Neural cell (in vitro differentiated cells): ENCODE measurements around the gene ROBO4.

Source experiments
- CTCF ChIP-seq: fragments of 450-650 bp; IDR thresholded peaks from 2 replicates; pipeline ENCODE4 v1.5.1; 2014; ENCODE audit warnings: antibody characterized with exemption, mild to moderate bottlenecking, moderate library complexity; ENCODE audit not compliant: poor library complexity, severe bottlenecking
- EP300 ChIP-seq: fragments of 450-650 bp; conservative IDR thresholded peaks from 2 replicates; pipeline ENCODE4 v1.6.1; 2014; ENCODE audit warnings: antibody characterized with exemption, mild to moderate bottlenecking, moderate library complexity; ENCODE audit not compliant: poor library complexity, severe bottlenecking
- TF ChIP-seq, protein P1 (sequence below): IDR thresholded peaks from 2 replicates; pipeline ENCODE4 v1.6.1; 2012; ENCODE audit warnings: borderline replicate concordance

- TF ChIP-seq EP300 (no peak), CTCF (no peak)
- TF ChIP-seq, protein P1, sequence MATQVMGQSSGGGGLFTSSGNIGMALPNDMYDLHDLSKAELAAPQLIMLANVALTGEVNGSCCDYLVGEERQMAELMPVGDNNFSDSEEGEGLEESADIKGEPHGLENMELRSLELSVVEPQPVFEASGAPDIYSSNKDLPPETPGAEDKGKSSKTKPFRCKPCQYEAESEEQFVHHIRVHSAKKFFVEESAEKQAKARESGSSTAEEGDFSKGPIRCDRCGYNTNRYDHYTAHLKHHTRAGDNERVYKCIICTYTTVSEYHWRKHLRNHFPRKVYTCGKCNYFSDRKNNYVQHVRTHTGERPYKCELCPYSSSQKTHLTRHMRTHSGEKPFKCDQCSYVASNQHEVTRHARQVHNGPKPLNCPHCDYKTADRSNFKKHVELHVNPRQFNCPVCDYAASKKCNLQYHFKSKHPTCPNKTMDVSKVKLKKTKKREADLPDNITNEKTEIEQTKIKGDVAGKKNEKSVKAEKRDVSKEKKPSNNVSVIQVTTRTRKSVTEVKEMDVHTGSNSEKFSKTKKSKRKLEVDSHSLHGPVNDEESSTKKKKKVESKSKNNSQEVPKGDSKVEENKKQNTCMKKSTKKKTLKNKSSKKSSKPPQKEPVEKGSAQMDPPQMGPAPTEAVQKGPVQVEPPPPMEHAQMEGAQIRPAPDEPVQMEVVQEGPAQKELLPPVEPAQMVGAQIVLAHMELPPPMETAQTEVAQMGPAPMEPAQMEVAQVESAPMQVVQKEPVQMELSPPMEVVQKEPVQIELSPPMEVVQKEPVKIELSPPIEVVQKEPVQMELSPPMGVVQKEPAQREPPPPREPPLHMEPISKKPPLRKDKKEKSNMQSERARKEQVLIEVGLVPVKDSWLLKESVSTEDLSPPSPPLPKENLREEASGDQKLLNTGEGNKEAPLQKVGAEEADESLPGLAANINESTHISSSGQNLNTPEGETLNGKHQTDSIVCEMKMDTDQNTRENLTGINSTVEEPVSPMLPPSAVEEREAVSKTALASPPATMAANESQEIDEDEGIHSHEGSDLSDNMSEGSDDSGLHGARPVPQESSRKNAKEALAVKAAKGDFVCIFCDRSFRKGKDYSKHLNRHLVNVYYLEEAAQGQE, result no peak
Measured at GRCh38 chr11:124841840-124842239, 55.8 kb downstream of the ROBO4 start.
